GM03348 (cell line): ENCODE results near the gene MT1HL1.
"Not testable (repeated sequence)": the region's sequence is repeated elsewhere in the genome, so short reads cannot be mapped to it uniquely, and the experiment has no call there.

ENCODE experiments used
- DNase-seq: peaks from one replicate; pipeline ENCODE4 v3.0.0; 2012; ENCODE audit warnings: low spot score

Gene MT1HL1

GRCh38 chr1:236978740-236979139 lies 25.5 kb downstream of the MT1HL1 start:
- no peak for DNase-seq

GRCh38 chr1:236975461-236975860 lies 28.8 kb downstream of the MT1HL1 start:
- no peak for DNase-seq

GRCh38 chr1:236974025-236974424 lies 30.2 kb downstream of the MT1HL1 start:
- not testable (repeated sequence) for DNase-seq

GRCh38 chr1:236966636-236967035 lies 37.6 kb downstream of the MT1HL1 start:
- DNase-seq = no peak

GRCh38 chr1:236963920-236964319 lies 40.3 kb downstream of the MT1HL1 start:
- no peak for DNase-seq

- no peak for DNase-seq
Measured at GRCh38 chr1:236959112-236959511, 45.1 kb downstream of the MT1HL1 start.

GRCh38 chr1:236957235-236957634 lies 47.0 kb downstream of the MT1HL1 start:
- no peak for DNase-seq
